ENCODE data around the gene LBHD2.
"Not testable (repeated sequence)": the region's sequence is repeated elsewhere in the genome, so short reads cannot be mapped to it uniquely, and the experiment has no call there.

GRCh38 chr14:103115086-103115679 is 31.2 kb downstream of the LBHD2 start:
- TF ChIP-seq EP300, CTCF, POLR2A, POLR2AphosphoS5 (IDR thresholded peaks at IDR 0.05): not testable (repeated sequence)
